ENCODE measurements around the gene SLC7A14. TPM values are rescaled to one million over a fixed set of nuclear protein-coding genes. Genes with fewer than 3 reads are reported as not detected.

SLC7A14 gene
- total and polyA plus RNA-seq, 10 of the 15 experiments (the other 5 are each of a cell fraction or from before 2014, with no cell fraction given), result not detected

GRCh38 chr3:170622369-170623159, 36.7 kb upstream of the SLC7A14 start:
- in situ Hi-C loops (cut with MboI), result no loop called here
- no peak for ATAC-seq
- BruUV-seq (replicated peaks), result no TSS peak
- FAIRE-seq, result no peak
- Histone ChIP-seq H3K9ac (ENCODE audit: control insufficient read depth, insufficient read depth, low read length) (no peak overlapping the region), H3K36me3 (ENCODE audit: control insufficient read depth in 2 of 2, insufficient read depth in 2 of 2, low read length in 1 of 2) (no peaks in the 10 kb centered on the region), H4K20me1 (ENCODE audit: control insufficient read depth, insufficient read depth) (no peaks in the 10 kb centered on the region), H3K27ac (ENCODE audit: control insufficient read depth, insufficient read depth) (no peak overlapping the region), H3K4me1 (ENCODE audit: control insufficient read depth, insufficient read depth, low read length) (no peaks in the 10 kb centered on the region), H3K27me3 (replicated peaks in 1 of 2; ENCODE audit: control insufficient read depth in 2 of 2, insufficient read depth in 2 of 2, low read length in 1 of 2) (peaks cover 0 to 6% of the 10 kb centered on the region in 2 experiments; a peak in 2 of 4 replicates), H3K79me2 (ENCODE audit: control insufficient read depth, insufficient read depth, low read length) (no peaks in the 10 kb centered on the region), H2AFZ (ENCODE audit: control insufficient read depth, low read depth, low read length) (no peak overlapping the region), H3K4me2 (ENCODE audit: control insufficient read depth, insufficient read depth) (no peak overlapping the region), H3K9me3 (replicated peaks; ENCODE audit: control insufficient read depth, insufficient read depth, low read length) (peaks cover 3% of the 10 kb centered on the region; the same call in 1 of the 3 replicates), H3K4me3 (no peak overlapping the region)
- intact Hi-C loops (cut with micrococcal nuclease; ENCODE audit: unreplicated experiment), result no loop called here
- WGBS (ENCODE audit: insufficient coverage, insufficient replicate concordance, low lambda C conversion rate, missing lambda C conversion rate), result 37% methylated on average over 5 of the region's 5 CpGs
- POLR2A ChIA-PET, result no interaction called here
- DNase-seq (ENCODE audit: low read depth, low spot score), result no peak
- SMC1A ChIA-PET (ENCODE audit: uncharacterized antibody, unreplicated experiment), result no interaction called here
- RAD21 ChIA-PET (ENCODE audit: unreplicated experiment), result no interaction called here
- CTCF ChIA-PET, result no interaction called here
- no peak for TF ChIP-seq ZBED1 (IDR thresholded peaks at IDR 0.05; ENCODE audit: borderline replicate concordance)
- no peak for TF ChIP-seq EGR1 (IDR thresholded peaks at IDR 0.05; ENCODE audit: borderline replicate concordance in 1 of 2, low read depth in 2 of 2, low read length in 2 of 2)
- TF ChIP-seq TCF7 (IDR thresholded peaks at IDR 0.05; ENCODE audit: borderline replicate concordance), result no peak
- TF ChIP-seq SP1 (IDR thresholded peaks at IDR 0.05; ENCODE audit: low read depth, low read length), result no peak
- no peak for TF ChIP-seq GATAD2B (conservative IDR thresholded peaks at IDR 0.05; ENCODE audit: low read depth)
- TF ChIP-seq NBN (IDR thresholded peaks at IDR 0.05), result no peak
- TF ChIP-seq, protein P1, sequence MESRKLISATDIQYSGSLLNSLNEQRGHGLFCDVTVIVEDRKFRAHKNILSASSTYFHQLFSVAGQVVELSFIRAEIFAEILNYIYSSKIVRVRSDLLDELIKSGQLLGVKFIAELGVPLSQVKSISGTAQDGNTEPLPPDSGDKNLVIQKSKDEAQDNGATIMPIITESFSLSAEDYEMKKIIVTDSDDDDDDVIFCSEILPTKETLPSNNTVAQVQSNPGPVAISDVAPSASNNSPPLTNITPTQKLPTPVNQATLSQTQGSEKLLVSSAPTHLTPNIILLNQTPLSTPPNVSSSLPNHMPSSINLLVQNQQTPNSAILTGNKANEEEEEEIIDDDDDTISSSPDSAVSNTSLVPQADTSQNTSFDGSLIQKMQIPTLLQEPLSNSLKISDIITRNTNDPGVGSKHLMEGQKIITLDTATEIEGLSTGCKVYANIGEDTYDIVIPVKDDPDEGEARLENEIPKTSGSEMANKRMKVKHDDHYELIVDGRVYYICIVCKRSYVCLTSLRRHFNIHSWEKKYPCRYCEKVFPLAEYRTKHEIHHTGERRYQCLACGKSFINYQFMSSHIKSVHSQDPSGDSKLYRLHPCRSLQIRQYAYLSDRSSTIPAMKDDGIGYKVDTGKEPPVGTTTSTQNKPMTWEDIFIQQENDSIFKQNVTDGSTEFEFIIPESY (IDR thresholded peaks at IDR 0.05), result no peak
- no peak for TF ChIP-seq BHLHE40 (IDR thresholded peaks at IDR 0.05; ENCODE audit: borderline replicate concordance in 1 of 2, low read depth in 2 of 2, low read length in 1 of 2)
- no peak for TF ChIP-seq LARP7 (IDR thresholded peaks at IDR 0.05)
- TF ChIP-seq RCOR1 (conservative IDR thresholded peaks at IDR 0.05; ENCODE audit: low read depth, low read length), result no peak
- TF ChIP-seq TAF1 (IDR thresholded peaks at IDR 0.05; ENCODE audit: borderline replicate concordance, low read depth, low read length), result no peak
- TF ChIP-seq, protein P2, sequence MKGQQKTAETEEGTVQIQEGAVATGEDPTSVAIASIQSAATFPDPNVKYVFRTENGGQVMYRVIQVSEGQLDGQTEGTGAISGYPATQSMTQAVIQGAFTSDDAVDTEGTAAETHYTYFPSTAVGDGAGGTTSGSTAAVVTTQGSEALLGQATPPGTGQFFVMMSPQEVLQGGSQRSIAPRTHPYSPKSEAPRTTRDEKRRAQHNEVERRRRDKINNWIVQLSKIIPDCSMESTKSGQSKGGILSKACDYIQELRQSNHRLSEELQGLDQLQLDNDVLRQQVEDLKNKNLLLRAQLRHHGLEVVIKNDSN (IDR thresholded peaks at IDR 0.05; ENCODE audit: borderline replicate concordance, extremely low read length, insufficient read depth, low read depth, low read length), result no peak
- no peak for TF ChIP-seq FOXM1 (IDR thresholded peaks at IDR 0.05; ENCODE audit: low read depth, low read length)
- no peak for TF ChIP-seq EED (IDR thresholded peaks at IDR 0.05; ENCODE audit: low read depth)
- TF ChIP-seq RFX5 (IDR thresholded peaks at IDR 0.05; ENCODE audit: low read depth, low read length), result no peak
- TF ChIP-seq, protein P3, sequence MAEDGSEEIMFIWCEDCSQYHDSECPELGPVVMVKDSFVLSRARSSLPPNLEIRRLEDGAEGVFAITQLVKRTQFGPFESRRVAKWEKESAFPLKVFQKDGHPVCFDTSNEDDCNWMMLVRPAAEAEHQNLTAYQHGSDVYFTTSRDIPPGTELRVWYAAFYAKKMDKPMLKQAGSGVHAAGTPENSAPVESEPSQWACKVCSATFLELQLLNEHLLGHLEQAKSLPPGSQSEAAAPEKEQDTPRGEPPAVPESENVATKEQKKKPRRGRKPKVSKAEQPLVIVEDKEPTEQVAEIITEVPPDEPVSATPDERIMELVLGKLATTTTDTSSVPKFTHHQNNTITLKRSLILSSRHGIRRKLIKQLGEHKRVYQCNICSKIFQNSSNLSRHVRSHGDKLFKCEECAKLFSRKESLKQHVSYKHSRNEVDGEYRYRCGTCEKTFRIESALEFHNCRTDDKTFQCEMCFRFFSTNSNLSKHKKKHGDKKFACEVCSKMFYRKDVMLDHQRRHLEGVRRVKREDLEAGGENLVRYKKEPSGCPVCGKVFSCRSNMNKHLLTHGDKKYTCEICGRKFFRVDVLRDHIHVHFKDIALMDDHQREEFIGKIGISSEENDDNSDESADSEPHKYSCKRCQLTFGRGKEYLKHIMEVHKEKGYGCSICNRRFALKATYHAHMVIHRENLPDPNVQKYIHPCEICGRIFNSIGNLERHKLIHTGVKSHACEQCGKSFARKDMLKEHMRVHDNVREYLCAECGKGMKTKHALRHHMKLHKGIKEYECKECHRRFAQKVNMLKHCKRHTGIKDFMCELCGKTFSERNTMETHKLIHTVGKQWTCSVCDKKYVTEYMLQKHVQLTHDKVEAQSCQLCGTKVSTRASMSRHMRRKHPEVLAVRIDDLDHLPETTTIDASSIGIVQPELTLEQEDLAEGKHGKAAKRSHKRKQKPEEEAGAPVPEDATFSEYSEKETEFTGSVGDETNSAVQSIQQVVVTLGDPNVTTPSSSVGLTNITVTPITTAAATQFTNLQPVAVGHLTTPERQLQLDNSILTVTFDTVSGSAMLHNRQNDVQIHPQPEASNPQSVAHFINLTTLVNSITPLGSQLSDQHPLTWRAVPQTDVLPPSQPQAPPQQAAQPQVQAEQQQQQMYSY (CRISPR knock-in tag; IDR thresholded peaks at IDR 0.05), result no peak
